Chondrocyte (in vitro differentiated cells): Measurements from ENCODE around the gene ASXL1. TPM values are rescaled to one million over a fixed set of nuclear protein-coding genes. Genes with fewer than 3 reads are reported as not detected.

Experiments
- DNase-seq: peaks from one replicate; pipeline ENCODE4 v3.0.0; 2021; ENCODE audit warnings: mixed read lengths, low spot score
- H3K27ac Mint-ChIP-seq: one replicate; pipeline ENCODE4 v1.8.0; 2021; ENCODE audit warnings: mild to moderate bottlenecking, moderate library complexity, mixed read lengths; ENCODE audit not compliant: unreplicated experiment
- H3K27me3 Mint-ChIP-seq: 2 replicates; pipeline ENCODE4 v1.8.0; 2021; ENCODE audit warnings: low read depth, mixed read lengths
- H3K36me3 Mint-ChIP-seq: 2 replicates; pipeline ENCODE4 v1.8.0; 2021; ENCODE audit warnings: low read depth, mixed read lengths
- H3K4me1 Mint-ChIP-seq: 2 replicates; pipeline ENCODE4 v1.8.0; 2021; ENCODE audit warnings: low read depth, mild to moderate bottlenecking, mixed read lengths
- H3K4me3 Mint-ChIP-seq: one replicate; pipeline ENCODE4 v1.8.0; 2021; ENCODE audit warnings: mild to moderate bottlenecking, moderate library complexity, mixed read lengths; ENCODE audit not compliant: unreplicated experiment
- H3K9me3 Mint-ChIP-seq: 2 replicates; pipeline ENCODE4 v1.8.0; 2021; ENCODE audit warnings: low read depth, mixed read lengths
- total RNA-seq: library from RNA; stranded (reverse); gene quantifications from 3 replicates; pipeline ENCODE4 v1.2.1, GENCODE V29; 2021
- TF ChIP-seq, protein P1 (sequence below): fragments of 200-600 bp; sonication (generic); IDR thresholded peaks from 2 replicates; pipeline ENCODE4 v1.5.0; 2021; ENCODE audit warnings: antibody characterized with exemption, mild to moderate bottlenecking, moderate library complexity

ASXL1 gene
- total RNA-seq, 1 donor from 2014 or later, result 92.6 TPM

GRCh38 chr20:32439132-32439829 lies 81.2 kb downstream of the ASXL1 start:
- H3K27me3 Mint-ChIP-seq, result no peaks in the 10 kb centered on the region
- peaks cover 6% of the 10 kb centered on the region for H3K4me1 Mint-ChIP-seq
- no peak overlapping the region for H3K4me3 Mint-ChIP-seq
- peaks cover 47% of the 10 kb centered on the region for H3K36me3 Mint-ChIP-seq
- no peak for DNase-seq
- no peaks in the 10 kb centered on the region for H3K9me3 Mint-ChIP-seq
- TF ChIP-seq, protein P1, sequence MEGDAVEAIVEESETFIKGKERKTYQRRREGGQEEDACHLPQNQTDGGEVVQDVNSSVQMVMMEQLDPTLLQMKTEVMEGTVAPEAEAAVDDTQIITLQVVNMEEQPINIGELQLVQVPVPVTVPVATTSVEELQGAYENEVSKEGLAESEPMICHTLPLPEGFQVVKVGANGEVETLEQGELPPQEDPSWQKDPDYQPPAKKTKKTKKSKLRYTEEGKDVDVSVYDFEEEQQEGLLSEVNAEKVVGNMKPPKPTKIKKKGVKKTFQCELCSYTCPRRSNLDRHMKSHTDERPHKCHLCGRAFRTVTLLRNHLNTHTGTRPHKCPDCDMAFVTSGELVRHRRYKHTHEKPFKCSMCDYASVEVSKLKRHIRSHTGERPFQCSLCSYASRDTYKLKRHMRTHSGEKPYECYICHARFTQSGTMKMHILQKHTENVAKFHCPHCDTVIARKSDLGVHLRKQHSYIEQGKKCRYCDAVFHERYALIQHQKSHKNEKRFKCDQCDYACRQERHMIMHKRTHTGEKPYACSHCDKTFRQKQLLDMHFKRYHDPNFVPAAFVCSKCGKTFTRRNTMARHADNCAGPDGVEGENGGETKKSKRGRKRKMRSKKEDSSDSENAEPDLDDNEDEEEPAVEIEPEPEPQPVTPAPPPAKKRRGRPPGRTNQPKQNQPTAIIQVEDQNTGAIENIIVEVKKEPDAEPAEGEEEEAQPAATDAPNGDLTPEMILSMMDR, result peak; percentile 35
- no peak overlapping the region for H3K27ac Mint-ChIP-seq

GRCh38 chr20:32440069-32440757 lies 82.1 kb downstream of the ASXL1 start:
- Mint-ChIP-seq H3K4me3 (no peak overlapping the region), H3K27ac (no peak overlapping the region), H3K36me3 (peaks cover 44% of the 10 kb centered on the region), H3K27me3 (no peaks in the 10 kb centered on the region), H3K9me3 (no peaks in the 10 kb centered on the region), H3K4me1 (peaks cover 9% of the 10 kb centered on the region)
- DNase-seq, result no peak
- TF ChIP-seq, protein P1, result no peak

DNA sequence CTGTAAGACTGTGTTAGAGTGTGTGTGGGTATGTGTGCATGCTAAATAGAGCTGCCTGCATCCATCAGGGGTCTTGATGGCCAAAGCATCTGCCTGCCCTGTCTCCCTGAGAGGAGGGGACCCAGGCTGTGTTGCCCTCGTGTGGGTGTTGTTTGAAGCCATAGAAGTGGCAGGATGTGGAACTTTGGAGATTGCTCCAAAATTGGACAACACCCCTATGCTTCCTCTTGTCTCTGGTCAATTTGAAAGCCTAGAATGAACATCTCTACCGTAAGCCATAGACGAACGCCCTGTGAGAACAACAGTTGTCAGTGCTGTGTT lies 82.6 kb downstream of the ASXL1 start:
- Mint-ChIP-seq H3K27ac (no peak overlapping the region), H3K9me3 (no peaks in the 10 kb centered on the region), H3K27me3 (no peaks in the 10 kb centered on the region), H3K36me3 (peaks cover 45% of the 10 kb centered on the region), H3K4me1 (peaks cover 14% of the 10 kb centered on the region), H3K4me3 (no peak overlapping the region)
- TF ChIP-seq, protein P1, result no peak
- DNase-seq, result no peak

GRCh38 chr20:32441638-32442037 lies 83.5 kb downstream of the ASXL1 start:
- TF ChIP-seq, protein P1, result no peak
- Mint-ChIP-seq H3K4me1 (peaks cover 20% of the 10 kb centered on the region), H3K4me3 (no peak overlapping the region)

GRCh38 chr20:32442630-32443373 lies 84.7 kb downstream of the ASXL1 start:
- H3K27me3 Mint-ChIP-seq, result no peaks in the 10 kb centered on the region
- TF ChIP-seq, protein P1, result no peak
- no peak overlapping the region for H3K4me3 Mint-ChIP-seq
- peaks cover 44% of the 10 kb centered on the region for H3K36me3 Mint-ChIP-seq
- H3K9me3 Mint-ChIP-seq, result no peaks in the 10 kb centered on the region
- H3K4me1 Mint-ChIP-seq, result peaks cover 24% of the 10 kb centered on the region
- no peak for DNase-seq
- H3K27ac Mint-ChIP-seq, result peak overlapping the region; percentile 20

More at GRCh38 chr20:32441638-32442037, 83.5 kb downstream of the ASXL1 start:
- Mint-ChIP-seq H3K36me3 (peaks cover 42% of the 10 kb centered on the region), H3K9me3 (no peaks in the 10 kb centered on the region), H3K27ac (peak overlapping the region; percentile 57), H3K27me3 (no peaks in the 10 kb centered on the region)
- no peak for DNase-seq
